Activated T-cell treated with anti-CD3 and anti-CD28 coated beads, Interleukin-2, amount 50 U/mL, for 48 hours (primary cell): Measurements from ENCODE around the gene DNAH14.
A peak's percentile ranks its signal among the peaks of the same experiment; 100 is the strongest.

ENCODE experiments used
- DNase-seq, 2 experiments: peaks; one replicate each; pipeline ENCODE4 v3.0.0-alpha.2; 2020

Gene DNAH14

GRCh38 chr1:225435487-225435886, 506.0 kb downstream of the DNAH14 start:
- DNase-seq = no peak

- no peak for DNase-seq
Measured at GRCh38 chr1:225435957-225436392, 506.5 kb downstream of the DNAH14 start.

- DNase-seq = no peak
Measured at GRCh38 chr1:225437710-225438437, 508.4 kb downstream of the DNAH14 start.

GRCh38 chr1:225440380-225441221, 511.1 kb downstream of the DNAH14 start:
- no peak for DNase-seq

- DNase-seq = no peak
Measured at GRCh38 chr1:225441314-225442122, 512.0 kb downstream of the DNAH14 start.

- no peak for DNase-seq
Measured at GRCh38 chr1:225442123-225442505, 512.6 kb downstream of the DNAH14 start.

- peak; percentile 37 to 43 for DNase-seq
Measured at GRCh38 chr1:225445639-225446594, 516.4 kb downstream of the DNAH14 start.

- DNase-seq = peak; percentile 13 to 16
Measured at GRCh38 chr1:225446595-225446960, 517.1 kb downstream of the DNAH14 start.

- DNase-seq = peak in 1 of 2 experiments; percentile 9
Measured at GRCh38 chr1:225446981-225447615, 517.6 kb downstream of the DNAH14 start.

GRCh38 chr1:225447650-225448089, 518.2 kb downstream of the DNAH14 start:
- peak in 1 of 2 experiments; percentile 11 for DNase-seq

GRCh38 chr1:225448146-225448805, 518.8 kb downstream of the DNAH14 start:
- DNase-seq = peak in 1 of 2 experiments; percentile 11
